ENCODE results near the gene MAPT.

MAPT gene

GRCh38 chr17:45895969-45896785 is 1.8 kb downstream of the MAPT start:
- Histone ChIP-seq H3K36me3 (ENCODE audit: control insufficient read depth, insufficient read depth, low read length) (no peaks in the 10 kb centered on the region), H3K4me3 (replicated peaks; ENCODE audit: low read depth, low read length) (no peak overlapping the region), H3K27me3 (replicated peaks; ENCODE audit: control insufficient read depth, insufficient read depth, low read length) (peaks cover 1% of the 10 kb centered on the region; the same call in 1 of the 2 replicates)
- no peak for TF ChIP-seq CTCF (IDR thresholded peaks at IDR 0.05; ENCODE audit: insufficient read depth, low read length, poor library complexity, severe bottlenecking)
- DNase-seq (ENCODE audit: extremely low read depth, insufficient read length), result no peak

GRCh38 chr17:45896803-45897693 is 2.7 kb downstream of the MAPT start:
- H3K4me3 ChIP-seq (replicated peaks; ENCODE audit: low read depth, low read length), result no peak overlapping the region
- no peak for TF ChIP-seq CTCF (IDR thresholded peaks at IDR 0.05; ENCODE audit: insufficient read depth, low read length, poor library complexity, severe bottlenecking)
- DNase-seq (ENCODE audit: extremely low read depth, insufficient read length), result no peak
- no peaks in the 10 kb centered on the region for H3K36me3 ChIP-seq (ENCODE audit: control insufficient read depth, insufficient read depth, low read length)
- H3K27me3 ChIP-seq (replicated peaks; ENCODE audit: control insufficient read depth, insufficient read depth, low read length), result peaks cover 1% of the 10 kb centered on the region; the same call in 1 of the 2 replicates

GRCh38 chr17:45900136-45900535 is 5.8 kb downstream of the MAPT start:
- no peak for DNase-seq (ENCODE audit: extremely low read depth, insufficient read length)
- Histone ChIP-seq H3K4me3 (replicated peaks; ENCODE audit: low read depth, low read length) (no peak overlapping the region), H3K27me3 (replicated peaks; ENCODE audit: control insufficient read depth, insufficient read depth, low read length) (peaks cover 1% of the 10 kb centered on the region; the same call in 1 of the 2 replicates), H3K36me3 (ENCODE audit: control insufficient read depth, insufficient read depth, low read length) (no peaks in the 10 kb centered on the region)
- TF ChIP-seq CTCF (IDR thresholded peaks at IDR 0.05; ENCODE audit: insufficient read depth, low read length, poor library complexity, severe bottlenecking), result no peak

- peaks cover 1% of the 10 kb centered on the region; the same call in 1 of the 2 replicates for H3K27me3 ChIP-seq (replicated peaks; ENCODE audit: control insufficient read depth, insufficient read depth, low read length)
- DNase-seq (ENCODE audit: extremely low read depth, insufficient read length), result no peak
- TF ChIP-seq CTCF (IDR thresholded peaks at IDR 0.05; ENCODE audit: insufficient read depth, low read length, poor library complexity, severe bottlenecking), result no peak
- H3K4me3 ChIP-seq (replicated peaks; ENCODE audit: low read depth, low read length), result no peak overlapping the region
- no peaks in the 10 kb centered on the region for H3K36me3 ChIP-seq (ENCODE audit: control insufficient read depth, insufficient read depth, low read length)
These were observed 6.5 kb downstream of the MAPT start for GRCh38 chr17:45900723-45901415.

GRCh38 chr17:45902892-45903346 is 8.6 kb downstream of the MAPT start:
- no peak for DNase-seq (ENCODE audit: extremely low read depth, insufficient read length)

More at GRCh38 chr17:45902892-45903346, 8.6 kb downstream of the MAPT start:
- no peaks in the 10 kb centered on the region for H3K36me3 ChIP-seq (ENCODE audit: control insufficient read depth, insufficient read depth, low read length)
- H3K27me3 ChIP-seq (replicated peaks; ENCODE audit: control insufficient read depth, insufficient read depth, low read length), result peaks cover 2% of the 10 kb centered on the region
- no peak overlapping the region for H3K4me3 ChIP-seq (replicated peaks; ENCODE audit: low read depth, low read length)
- TF ChIP-seq CTCF (IDR thresholded peaks at IDR 0.05; ENCODE audit: insufficient read depth, low read length, poor library complexity, severe bottlenecking), result no peak

All from GM06990 (cell line).